ENCODE data around the gene KCP.

DNA sequence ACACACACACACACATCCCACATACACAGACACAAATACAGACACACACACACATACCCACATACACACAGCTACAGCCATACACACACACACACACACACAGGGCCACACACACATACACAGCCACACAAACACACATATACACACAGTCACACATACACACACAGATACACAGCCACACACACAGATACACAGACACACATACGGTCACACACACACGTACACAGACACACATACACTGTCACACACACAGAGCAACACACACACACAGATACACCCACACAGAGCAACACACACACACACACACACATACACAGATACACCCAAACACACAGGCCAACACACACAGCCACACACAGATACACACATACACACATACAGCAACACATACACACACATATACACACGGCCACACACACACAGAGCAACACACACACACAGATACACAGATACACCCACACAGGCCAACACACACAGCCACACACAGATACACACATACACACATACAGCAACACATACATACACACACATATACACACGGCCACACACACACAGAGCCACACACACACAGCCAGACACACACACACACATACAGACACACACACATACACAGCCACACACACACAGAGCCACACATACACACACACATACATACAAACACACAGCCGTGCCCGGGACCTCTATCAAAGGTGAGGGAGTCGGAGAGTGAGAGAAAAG, 22.3 kb downstream of the KCP start:
- TF ChIP-seq CTCF (conservative IDR thresholded peaks at IDR 0.05; ENCODE audit: low read depth in 2 of 2) = no peak
- no peak for TF ChIP-seq EZH2 (IDR thresholded peaks at IDR 0.05; ENCODE audit: low read depth, unreplicated experiment)
- no peak for TF ChIP-seq POLR2AphosphoS5 (IDR thresholded peaks at IDR 0.05; ENCODE audit: low read depth)
